GM12874 (cell line): ENCODE results near the gene ARF3.

Experiments
- CTCF ChIP-seq: IDR thresholded peaks from 2 replicates; pipeline ENCODE4 v1.5.1; 2011; ENCODE audit warnings: low read depth, mild to moderate bottlenecking, control low read depth, low read length, moderate library complexity; ENCODE audit not compliant: insufficient read depth

The ARF3 gene

GRCh38 chr12:48940181-48940580, 17.1 kb downstream of the ARF3 start:
- TF ChIP-seq CTCF = no peak

- no peak for TF ChIP-seq CTCF
Observed at GRCh38 chr12:48938805-48939204, 18.5 kb downstream of the ARF3 start.

GRCh38 chr12:48937170-48937569, 20.1 kb downstream of the ARF3 start:
- 0 out of 2 replicates have a peak, but pooled peaks have one; percentile 9 for TF ChIP-seq CTCF

- peak; percentile 88 for TF ChIP-seq CTCF
Observed at GRCh38 chr12:48936379-48936979, 20.8 kb downstream of the ARF3 start.

GRCh38 chr12:48934312-48934706, 23.0 kb downstream of the ARF3 start:
- 0 out of 2 replicates have a peak, but pooled peaks have one; percentile 11 for TF ChIP-seq CTCF

- no peak for TF ChIP-seq CTCF
Observed at GRCh38 chr12:48933664-48934311, 23.5 kb downstream of the ARF3 start.

- no peak for TF ChIP-seq CTCF
Observed at GRCh38 chr12:48932878-48933277, 24.4 kb downstream of the ARF3 start.
